ENCODE results near the gene KLC1.

The KLC1 gene

DNA sequence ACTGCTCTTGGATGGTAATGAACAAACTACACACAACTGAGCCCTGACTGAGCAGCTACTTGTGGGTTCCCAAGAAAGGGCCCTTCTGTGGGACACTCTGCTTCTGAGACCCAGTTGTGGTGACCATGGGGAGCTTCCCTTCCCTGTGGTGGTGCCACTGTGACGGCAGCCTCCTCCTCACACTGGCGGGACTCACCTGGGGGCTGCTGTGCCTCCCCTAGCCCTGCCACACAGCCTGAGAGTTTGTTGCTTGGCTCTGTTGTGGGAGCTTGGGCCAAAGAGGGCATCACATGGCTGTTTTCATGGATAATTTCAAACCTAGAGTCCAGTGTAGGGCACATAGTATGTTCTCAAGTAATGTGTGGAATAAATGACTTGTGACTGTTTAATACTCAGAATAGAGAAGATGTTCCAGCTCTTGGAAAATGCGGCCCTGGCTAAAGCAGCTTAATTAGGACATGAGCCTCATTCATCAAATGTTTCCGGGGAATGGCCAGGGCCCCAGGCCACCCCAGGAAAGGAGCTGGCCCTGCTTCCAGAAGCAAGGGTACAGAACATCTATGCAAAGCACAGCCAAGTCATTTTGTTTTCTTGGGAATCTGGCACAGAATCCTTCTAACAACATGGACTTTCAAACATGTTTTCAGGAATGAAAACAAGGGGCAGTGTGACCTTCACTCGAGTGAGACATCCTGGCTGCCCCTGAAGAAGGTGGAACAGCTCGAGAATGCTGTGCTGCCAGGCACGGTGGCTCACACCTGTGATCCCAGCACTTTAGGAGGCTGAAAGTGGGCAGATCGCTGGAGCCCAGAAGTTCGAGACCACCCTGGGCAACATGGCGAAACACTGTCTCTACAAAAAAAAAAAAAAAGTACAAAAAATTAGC, 107.8 kb downstream of the KLC1 start:
- no peak for DNase-seq

DNA sequence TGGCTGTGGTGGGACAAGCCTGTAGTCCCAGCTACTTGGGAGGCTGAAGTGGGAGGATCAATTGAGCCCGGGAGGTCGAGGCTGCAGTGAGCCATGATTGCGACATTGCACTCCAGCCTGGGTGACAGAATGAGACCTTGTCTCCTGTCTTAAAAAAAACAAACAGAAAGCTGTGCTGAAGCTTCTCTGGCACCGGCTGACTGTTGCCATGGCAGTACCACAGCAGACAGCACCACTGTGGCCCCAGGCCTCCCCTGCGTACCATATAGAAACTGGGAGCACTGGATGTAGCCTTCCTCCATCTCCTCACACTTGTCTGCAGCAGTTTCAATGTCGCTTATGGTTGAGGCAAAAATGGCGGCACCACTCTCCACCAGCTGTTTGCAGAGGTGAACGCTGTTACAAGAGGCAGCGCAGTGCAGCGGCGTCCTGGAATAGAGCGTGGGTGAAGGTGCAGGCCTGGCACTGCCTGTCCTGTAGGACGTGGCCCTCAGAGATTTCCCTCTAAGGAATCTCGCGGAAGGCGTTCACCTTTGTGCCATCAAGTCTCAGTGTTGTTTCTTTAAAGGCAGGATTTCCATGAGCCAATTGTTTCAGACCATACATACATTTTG, 108.5 kb downstream of the KLC1 start:
- DNase-seq, result no peak

DNA sequence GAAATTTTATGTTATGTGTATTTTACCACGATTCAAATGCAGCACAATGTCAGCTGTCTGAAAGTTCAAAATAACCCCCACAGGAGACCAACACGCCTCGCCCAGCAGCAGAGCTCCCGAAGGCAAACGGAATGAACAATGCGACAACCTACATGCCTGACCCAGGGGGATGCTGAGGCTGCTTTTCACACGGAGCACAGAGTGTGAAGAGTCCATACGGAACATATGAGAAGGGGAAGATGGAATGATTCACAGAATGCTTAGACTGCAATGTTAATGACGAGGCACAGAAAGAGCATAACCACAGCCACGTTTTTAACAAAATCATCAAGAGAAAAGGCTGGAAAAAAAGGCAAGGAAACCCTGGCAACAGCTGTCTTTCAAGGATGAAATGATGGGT, 109.2 kb downstream of the KLC1 start:
- no peak for DNase-seq

DNA sequence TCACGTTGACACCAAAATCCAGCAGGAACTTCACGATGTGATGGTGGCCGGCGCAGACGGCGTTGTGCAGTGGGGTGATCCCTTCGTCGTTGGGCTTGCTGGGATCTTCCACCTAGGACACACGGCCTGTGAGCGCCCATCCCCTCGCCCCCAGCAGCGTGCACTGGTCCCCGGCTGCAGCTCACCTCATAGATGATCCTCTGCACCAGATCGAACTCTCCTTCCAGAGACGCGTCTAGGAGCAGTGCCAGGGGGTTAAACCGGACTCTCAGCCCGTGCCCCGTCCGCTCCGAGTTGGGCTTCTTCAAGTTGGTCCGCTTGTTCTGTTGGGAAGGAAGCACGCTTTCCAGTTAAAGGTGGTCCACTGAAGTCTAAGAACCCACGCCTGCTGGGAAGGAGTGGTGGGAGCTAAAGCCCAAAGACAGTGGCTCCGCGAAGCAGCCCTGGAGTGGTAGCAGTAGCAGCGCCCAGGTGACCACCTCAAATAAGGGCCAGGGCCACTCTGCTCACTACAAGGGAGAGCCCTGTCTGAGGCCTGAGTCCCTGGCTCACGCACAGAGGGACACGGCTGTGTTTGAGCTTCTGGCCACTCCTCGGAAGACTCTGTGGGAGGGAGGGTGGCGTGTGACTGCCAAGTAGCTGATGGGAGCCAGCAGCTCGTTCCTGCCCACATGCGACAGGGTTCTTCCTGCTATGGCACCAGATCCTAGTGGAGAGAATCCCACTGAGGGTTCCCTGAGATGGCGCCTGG, 109.9 kb downstream of the KLC1 start:
- DNase-seq, result no peak

DNA sequence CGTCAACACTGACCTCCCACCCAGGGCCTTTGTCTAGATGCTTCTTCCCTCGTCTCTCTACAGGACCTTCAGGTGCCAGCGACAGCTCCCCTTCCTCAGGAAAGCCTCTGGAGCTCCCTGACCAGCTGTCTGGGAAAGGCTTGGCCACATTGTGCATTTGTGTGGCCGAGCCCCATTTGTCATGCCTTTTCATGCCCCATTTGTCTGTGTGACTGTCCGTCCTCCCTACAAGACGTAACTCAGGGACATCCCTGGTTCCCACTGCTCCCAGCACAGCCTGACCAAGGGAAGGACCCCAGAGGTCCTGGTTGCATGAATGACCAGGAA, 110.4 kb downstream of the KLC1 start:
- no peak for DNase-seq

DNA sequence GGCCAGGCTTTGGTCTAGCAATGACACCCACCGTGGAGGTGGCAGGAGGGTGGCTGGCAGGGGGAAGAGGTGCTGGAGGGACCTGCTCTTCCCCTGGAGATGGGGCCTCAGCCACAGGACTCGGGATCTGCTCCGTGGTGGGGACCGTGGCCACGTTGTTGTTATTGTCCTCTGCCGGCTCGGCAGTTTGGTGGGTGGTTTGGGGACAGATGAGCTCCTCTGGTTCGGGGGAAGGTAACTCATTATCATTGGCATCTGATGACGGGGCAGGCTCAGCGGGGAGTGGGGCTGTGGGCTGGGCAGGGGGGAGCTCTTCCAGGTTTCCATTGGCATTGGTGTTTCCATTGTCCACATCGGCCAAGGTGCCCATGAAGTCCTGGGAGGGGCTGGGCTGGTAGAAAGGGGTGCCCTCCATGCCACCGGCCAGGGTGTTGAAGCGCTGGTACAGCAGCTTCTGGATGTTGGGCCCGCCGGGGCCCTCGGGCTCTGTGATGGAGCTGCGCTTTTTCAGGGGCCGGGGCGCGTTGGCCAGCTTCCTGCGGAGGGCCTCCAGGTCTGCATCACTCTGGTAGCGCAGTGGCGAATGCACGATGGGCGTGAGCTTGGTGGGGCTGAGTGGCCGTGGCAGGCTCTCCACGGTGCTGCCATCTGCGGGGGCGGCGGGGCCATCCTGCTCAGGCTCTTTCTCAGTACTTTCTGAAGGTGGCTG, 110.9 kb downstream of the KLC1 start:
- no peak for DNase-seq

DNA sequence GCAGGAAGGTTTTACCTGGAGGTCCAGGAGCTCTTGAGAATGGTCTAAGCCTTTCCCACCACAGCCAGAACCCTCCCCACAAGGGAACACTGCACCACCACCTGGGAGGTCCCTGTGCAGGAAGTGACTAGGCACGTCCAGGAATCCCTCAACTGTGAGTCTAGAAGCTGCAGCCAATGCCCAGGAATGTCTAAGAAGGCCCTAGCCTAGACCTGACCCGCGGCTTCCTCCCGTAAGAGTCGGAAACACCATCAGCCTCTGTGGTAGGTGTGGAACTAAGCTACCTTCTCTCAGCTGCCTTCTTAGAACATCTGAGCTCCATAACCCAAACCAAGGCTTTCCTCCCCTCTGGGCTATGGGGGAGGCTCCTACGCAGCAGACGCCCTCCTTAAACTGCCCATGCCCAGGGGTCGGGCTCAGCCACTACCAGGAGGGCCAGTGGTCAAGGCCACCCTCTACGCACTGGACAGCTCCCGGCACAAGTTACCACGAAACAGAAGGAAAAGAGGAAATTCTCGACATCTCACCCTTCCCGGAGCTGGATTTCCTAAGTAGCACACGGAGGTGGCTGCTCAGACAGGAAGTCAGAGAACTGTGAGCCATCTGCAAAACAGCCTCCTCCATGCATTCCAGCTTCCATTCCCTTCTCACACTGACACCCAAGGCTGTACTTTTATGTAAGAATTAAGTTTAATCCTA, 112.1 kb downstream of the KLC1 start:
- no peak for DNase-seq

DNA sequence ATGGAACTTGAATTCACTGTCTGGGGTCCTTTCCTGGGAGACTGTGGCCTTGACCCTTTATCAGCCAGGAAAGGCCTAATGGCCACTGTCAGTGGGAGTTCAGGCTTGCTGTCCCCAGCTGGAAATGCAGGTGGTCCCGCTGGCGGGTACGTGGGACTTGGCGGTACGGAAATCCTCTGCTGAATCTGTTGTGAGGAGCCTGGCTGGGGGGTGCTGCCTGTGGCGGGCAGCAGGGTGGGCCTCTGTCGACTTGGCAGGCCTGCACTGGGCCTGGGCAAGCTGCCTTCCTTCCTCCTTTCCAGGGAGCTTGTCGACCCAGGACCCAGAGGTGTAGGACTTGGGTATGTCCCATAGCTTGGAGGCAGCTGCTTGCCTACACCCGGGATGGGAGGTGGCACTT, 112.9 kb downstream of the KLC1 start:
- DNase-seq, result no peak

DNA sequence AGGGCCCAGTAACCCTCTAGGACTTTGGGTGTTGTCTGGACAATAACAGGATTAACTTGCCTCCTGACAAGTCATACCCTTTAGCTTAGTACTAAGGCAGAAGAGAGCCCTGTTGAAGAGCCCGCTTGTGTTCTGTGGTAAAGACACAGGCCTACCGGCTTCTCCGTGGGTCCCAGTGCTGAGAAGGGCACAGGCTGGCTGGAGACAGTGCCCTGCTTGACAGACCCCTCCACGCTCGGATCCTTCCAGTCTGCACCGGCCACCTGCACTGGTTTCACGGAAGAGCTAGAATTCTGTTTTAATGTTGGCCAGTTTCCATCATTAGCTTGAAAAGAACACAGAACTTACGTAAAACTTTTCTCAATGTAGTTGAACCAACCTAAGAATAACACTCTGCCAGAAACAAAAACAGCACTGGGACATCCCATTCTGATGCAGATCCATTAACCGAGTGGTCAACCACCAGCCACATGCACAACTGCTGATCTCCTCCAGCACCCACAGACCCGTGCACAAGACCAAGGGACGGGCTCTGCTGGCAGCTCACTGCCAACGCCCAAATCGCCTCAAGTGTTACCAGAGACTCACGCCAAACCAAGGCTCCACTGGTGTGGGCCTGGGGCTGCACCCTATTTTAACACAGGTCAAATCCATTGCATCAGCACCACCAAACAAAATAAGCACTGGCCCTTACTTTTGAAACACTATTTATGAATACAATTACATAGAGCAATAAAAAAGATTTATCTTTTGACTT, 113.7 kb downstream of the KLC1 start:
- no peak for DNase-seq

DNA sequence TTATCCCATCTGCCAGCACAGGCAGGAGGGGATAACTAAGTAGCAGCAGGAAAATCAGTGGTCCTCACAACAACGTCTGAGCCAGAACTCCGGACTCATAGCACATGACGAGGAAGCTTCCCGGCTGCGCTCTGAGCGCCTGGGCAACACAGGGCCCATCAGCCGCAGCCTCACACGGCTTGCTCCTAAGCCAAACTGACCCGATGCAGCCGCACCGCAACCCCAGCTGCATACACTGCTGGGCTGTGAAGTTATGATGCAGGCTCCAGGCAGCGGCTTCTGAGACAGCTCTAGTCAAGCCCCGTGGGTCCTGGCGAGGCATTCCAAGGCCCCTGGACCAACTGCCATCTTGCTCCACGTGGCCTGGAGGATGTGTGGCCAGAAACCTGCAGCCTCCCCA, 114.7 kb downstream of the KLC1 start:
- DNase-seq, result no peak

DNA sequence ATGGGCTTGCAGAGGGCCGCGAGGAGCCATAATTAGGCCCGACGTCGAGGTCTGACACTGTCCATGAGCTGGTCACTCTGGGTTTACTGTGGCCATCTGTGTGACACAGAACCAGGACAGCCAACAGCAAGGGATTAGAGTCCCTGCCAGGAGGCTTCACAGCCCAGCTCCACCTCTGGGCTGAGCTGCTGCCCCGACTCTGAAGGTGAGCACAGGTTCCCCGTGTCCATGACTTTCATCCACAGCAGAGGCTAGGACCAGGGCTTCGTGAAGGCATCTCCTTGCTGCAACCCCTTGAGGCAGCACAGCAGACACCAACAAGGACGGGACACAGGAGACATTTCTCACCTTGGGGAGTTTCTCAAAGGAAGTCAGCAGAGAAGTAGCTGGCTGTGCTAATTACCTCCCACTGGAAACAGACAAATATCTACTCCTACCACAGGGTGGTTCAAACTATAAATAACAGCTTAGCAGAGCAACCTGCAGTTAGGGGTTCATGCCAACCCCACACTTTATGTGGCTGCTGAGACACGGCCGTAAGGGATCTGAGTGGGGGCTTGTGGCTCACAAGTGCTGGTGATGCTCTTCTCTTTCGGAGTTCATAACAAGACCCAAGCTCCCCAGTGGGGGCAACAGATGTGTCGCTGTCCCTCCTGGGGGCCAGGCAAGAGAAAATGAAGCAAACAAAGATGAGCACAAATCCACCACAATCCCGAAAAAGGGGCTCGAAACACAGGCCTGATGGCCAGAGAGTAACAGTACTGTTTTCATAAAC, 115.8 kb downstream of the KLC1 start:
- DNase-seq, result no peak

DNA sequence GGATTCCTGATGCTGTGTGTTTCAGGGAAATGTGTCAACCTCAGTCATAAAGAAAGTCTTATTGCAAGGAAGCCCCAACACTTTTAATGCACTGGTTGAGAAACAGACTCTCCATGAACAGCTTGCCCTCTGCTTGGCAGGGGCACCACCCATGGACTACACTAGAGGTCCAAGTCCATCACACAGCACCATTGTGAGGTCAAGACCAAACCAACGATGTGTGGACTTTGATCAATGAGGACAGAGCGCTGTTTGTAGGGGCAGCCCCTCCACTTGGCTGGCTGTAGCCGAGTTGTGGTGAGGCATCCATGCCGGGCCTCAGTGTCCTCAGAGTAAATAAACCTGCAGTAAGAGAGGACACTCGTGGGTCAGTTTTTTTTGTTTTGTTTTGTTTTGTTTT, 116.4 kb downstream of the KLC1 start:
- no peak for DNase-seq

DNA sequence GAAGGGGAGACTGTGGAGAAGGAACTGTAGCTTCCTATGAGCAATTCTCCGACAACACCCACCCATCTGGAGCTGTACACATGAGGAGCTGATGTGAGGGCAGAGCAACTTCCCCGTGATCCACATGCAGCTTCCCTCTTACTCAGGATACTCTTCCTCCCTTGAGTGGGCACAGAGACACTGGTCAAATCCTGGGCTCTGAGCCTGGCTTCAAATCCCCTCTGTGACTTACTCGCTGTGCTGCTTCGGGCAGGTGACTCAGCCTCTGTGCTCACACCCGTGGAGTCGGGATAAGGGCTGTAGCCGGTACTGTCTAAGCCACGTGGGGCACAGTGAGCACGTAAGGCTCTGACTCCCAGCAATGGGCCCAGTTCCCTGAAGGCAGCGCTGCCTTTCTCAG, 117.7 kb downstream of the KLC1 start:
- no peak for DNase-seq

DNA sequence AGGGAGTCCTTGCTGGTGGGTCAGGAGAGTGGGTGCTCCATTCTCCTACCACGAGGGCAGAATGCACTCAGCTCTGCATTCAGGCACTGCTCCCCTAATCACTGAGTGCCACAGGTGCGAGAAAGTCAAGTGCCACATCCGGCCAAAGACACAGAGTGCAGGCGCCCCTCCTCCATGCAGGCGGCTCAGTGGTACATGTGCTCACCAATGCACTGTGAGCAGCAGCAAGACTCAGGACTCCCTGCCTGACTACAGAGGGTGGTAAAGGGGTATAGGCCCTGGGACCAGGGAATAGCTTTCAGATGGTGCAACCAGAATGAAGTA, 119.5 kb downstream of the KLC1 start:
- no peak for DNase-seq

DNA sequence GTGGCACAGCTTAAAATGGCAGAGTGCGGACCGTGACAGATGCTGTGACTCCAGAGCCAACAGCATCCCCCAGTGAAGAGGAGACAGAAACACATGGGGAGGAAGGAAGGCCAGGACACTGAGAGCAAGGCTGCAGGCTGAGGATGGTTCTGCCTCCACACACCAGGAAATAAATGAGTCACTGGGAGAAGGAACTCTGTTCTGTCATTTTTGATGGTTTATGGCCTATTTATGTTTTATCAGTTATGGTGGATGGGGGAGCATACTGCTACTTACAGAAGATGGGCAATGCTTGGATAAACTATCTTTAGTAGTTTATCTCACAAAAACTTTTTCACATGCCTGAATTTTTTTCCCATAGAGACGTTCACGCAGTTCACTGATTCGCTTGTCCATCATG, 120.4 kb downstream of the KLC1 start:
- no peak for DNase-seq

DNA sequence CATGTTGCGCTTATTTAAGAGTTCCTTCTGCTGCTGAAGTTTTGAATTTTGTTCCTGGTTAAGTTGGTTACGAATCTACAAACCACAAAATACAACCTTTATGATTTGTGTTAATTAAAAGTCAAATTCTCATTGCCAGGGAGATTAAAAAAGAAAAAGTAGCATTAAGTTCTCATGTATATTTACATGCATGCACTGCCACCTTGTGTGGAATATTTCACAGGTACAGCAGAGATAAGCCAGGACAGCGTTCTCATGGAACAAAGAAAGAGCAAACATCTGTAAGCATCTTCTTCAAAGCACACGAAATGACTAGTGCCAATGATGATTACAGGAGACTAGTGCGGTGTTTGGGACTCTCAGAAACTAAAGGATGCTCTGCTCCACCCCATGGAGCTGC, 120.8 kb downstream of the KLC1 start:
- DNase-seq, result no peak

Data from hippocampal formation (tissue), 2 donors.